RPMI7951 (cell line): ENCODE data around the gene LAMTOR1. TPM values are rescaled to one million over a fixed set of nuclear protein-coding genes. Genes with fewer than 3 reads are reported as not detected.
A peak's percentile ranks its signal among the peaks of the same experiment; 100 is the strongest.

ENCODE experiments used
- DNase-seq: peaks from one replicate; pipeline ENCODE4 v3.0.0-alpha.2; 2012; ENCODE audit warnings: low read depth
- total RNA-seq: library from RNA; depleted of rRNA; stranded (reverse); fragments of >200 nt; shearing (Covaris generic); gene quantifications from 2 replicates; pipeline ENCODE4 v1.2.3, GENCODE V29; 2014

The LAMTOR1 gene
- total RNA-seq, 1 experiment from 2014 or later: 97.3 TPM

DNA sequence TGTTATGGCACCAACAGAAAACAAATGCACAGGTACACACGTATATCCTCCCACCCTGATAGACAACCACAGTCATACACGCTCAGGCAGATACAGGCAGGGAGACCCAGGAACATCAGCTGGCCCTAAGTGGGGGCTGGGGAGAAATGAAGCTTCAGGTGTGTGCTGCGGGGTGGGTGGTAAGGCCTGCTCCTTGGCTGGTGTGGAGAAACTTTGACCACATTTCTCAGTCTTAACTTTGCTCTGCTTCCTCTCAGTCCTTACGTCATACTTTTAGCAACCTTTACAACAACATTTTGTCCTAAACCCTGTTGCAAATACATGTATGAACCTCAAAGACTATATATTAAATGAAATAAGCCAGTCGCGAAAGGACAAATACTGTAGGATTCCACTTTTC, 16.1 kb upstream of the LAMTOR1 start:
- DNase-seq: no peak

DNA sequence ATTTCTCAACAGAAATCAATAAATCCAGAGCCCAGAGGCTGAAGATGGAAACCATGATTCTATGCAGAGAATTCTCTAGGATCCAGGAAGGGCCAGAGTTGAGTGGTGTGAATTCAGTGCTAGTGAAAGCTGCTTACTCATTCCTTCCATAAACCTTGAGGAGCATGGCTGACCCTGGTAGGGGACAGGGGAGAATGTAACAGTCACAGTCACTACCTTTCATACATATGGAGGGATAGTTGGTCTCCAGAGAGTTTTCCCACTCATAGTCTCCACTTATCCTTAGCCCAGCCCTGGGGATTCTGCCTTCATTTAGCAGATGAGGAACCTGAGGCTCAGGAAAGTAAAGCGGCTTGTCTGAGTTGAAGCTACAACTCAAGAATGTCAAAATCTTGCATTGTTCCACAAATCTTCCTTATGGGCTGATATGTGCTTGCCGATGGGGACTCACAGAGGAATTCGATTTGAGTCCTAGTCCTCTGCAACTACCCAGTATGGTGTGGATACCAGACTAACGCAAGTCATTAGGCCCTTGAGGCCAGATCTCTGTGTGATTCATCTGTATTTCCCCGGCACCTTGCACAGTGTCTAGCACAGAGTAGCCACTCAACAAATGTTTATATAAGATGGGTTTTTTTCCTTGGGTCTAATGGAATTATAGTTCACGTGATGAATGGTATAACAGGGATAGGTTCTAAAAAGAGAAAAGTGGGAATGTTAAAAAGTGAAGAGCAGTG, 13.1 kb upstream of the LAMTOR1 start:
- DNase-seq: no peak

DNA sequence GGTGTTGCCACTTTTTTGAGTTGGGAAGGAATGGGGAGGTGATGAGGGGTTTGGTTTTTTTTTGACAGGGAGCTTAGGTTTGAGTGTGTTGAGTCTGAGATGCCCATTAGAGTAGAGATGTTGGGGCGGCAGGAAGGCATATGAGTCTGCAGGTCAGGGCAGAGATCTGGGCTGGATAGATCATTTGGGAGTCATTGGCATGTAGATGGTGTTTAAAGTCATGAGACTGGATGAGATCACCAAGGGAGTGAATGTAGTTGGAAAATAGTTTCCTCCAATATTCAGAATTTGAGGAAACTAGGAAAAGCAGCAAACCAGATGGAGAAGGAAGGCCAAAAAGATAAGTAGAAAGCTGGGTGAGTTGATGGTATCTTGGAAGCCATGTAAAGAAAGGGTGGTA, 11.5 kb upstream of the LAMTOR1 start:
- DNase-seq: no peak

DNA sequence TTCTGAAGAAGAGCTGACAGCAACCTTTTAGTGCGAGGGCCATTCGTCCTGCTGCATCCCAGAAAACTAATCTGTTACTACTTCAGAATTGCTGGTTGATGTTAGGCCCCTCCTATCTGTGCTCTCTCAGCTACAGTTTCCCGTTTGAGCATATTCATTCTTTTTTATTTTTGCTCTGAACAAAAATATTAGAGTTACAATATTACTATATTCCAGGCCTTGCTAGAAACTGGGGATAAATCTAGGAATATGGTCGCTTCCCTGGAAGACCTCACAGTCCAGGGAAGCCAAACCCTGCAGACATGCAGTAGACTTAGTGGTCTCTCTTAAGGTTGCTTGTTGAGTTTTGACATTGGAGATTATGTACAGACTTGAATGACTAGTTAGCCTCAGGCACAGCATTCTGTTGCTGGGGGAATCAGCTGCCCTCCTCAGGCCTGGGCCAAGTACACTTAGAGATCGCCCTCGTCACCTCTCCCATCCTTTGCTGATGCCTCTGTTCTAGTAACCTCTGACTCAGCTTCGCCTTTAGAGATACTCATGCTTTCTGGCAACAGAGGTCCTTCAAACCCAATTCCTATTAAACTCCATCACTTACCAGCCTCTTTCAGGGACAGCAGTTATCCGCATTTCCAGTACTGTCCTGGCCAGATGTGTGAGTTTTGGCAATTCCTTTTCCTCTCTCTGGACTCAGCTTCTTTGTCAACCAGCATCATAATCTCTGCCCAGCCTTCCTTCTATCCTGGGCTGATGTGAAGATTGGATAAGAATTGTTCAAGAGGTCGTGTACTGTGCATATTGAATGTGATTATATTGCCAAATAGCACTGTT, 10.1 kb upstream of the LAMTOR1 start:
- peak; percentile 78 for DNase-seq

DNA sequence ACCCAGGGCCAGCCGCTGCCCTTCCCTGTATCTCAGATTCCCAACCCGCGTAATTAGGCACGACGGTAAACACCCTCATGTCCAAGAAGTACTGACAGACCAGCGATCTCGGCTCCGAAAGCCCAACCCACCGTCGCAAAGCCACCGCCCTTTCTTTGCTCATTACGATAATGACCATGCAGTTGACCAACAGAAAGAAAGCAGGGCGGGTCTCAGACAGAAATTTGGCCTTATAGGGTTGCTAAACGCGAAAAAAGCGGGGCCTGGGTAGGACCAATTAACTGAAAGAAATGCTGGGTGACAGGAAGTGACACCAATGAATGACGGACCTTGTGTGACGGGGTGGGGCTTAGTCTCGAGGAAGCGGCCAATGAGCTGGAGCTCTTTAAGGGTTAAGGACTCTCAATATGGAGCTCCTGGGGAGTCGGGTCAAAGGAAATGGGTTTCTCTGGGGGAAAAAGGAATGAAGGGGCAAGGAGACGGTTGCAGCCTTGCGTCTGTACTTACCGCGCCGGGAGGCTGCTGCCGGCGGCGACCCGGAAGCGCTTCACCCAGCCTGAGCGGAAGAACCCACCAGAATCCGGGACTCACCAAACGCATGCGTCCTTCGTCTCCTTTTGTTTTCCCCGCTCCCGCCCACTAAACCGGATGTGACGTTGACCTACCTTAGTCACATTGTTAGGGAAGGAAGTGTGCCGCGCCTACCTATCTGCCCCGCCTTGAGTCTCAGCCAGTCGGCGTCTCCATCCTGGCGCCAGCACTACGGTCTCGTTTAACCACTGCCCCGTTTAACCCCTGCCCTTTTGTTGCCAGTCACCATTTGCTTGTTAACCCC, 9.3 kb upstream of the LAMTOR1 start, which contains the start of gene ANAPC15:
ANAPC15 (minus strand) TSS at position 553 of the 835 bp plus-strand sequence. CDS start 1,419 bp downstream, outside the sequence.
- DNase-seq: peak; percentile 100

DNA sequence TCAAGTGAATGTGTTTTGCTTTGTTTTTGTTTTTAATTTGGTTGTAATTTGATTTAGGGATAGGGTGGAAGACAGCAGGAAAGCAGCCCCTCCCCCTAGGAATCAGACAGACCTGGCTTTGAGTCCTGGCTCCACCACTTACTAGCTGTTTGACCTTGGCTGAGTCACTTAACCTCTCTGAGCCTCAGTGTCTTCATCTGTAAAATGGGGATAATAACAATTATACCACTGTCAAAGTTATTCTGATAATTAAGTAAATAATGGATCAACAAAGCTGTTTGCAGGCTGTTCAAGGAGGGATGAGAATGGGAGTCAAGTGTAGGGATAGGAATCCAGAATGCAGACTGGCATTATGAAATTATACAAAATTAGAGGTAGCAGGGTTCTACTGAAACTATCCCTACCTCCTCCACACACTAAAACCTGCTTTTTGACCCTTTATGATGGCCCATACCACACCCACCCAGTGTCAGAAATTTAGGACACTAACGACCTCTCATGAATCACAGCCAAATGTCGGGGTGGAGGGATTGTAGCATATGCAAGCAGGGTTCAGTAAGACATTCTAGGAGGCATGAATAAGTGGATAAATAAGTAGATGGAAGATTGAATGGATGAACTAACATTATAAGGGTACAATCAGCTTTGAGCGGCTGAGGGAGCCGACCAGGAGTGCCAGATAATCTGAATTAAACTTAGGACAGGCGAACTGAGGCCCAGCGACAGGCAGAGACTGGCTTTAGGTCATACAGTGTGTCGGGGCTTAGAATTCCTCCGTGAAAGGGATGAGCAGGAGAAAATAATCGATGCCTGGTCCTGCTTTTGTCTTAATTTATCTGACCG, 8.4 kb upstream of the LAMTOR1 start:
- DNase-seq: no peak

DNA sequence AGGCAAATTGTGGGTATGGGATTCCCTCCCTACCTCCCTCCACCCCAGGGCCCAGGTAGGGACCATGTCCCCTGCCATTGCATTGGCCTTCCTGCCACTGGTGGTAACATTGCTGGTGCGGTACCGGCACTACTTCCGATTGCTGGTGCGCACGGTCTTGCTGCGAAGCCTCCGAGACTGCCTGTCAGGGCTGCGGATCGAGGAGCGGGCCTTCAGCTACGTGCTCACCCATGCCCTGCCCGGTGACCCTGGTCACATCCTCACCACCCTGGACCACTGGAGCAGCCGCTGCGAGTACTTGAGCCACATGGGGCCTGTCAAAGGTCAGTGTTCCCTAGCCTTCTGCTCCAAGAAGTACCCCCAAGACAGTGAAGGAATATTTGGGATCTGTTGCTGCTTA, 2.8 kb upstream of the LAMTOR1 start, which contains the start of gene TOMT:
TOMT (plus strand) TSS at position 37 of the 400 bp plus-strand sequence; CDS start at position 65, 28 bp downstream.
- DNase-seq: no peak

GRCh38 chr11:72103754-72104167, 664 bp upstream of the LAMTOR1 start:
- DNase-seq: no peak

DNA sequence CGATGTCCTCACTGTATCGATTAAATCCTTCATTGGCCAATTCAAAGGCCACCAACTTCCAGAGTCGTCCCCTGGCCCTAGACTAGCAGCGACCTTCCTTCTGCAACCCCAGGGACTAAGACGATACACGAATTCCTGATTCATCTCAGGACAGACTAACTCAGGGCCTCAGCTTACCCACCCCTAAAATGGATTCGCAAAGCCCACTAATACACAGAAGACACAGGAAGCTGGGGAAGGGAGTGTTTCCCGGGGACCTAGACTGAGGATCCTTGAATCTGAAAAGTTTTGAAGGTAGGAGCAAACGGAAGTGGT, 509 bp downstream of the LAMTOR1 start:
- no peak for DNase-seq

GRCh38 chr11:72102162-72102561, 935 bp downstream of the LAMTOR1 start:
- DNase-seq: no peak

DNA sequence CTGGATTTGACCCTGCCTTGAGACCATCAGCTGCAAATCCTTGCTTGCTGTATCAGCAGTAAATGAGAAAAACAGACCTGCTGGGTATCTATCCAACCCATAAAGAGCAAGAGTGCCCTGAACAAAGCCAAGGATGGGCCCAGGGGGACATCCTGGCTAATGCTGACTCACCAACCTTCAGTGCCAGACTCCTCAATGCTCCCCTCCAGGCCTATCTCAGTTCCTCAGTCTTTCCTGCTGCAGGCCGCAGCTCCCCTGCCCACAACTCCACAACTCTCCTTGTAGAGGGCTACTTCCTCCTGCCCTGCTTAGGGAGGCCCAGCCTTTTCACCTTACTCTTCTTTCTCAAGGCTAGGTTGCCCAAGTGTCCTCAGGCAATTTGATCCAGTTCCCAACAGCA, 2.6 kb downstream of the LAMTOR1 start:
- DNase-seq: peak; percentile 36

DNA sequence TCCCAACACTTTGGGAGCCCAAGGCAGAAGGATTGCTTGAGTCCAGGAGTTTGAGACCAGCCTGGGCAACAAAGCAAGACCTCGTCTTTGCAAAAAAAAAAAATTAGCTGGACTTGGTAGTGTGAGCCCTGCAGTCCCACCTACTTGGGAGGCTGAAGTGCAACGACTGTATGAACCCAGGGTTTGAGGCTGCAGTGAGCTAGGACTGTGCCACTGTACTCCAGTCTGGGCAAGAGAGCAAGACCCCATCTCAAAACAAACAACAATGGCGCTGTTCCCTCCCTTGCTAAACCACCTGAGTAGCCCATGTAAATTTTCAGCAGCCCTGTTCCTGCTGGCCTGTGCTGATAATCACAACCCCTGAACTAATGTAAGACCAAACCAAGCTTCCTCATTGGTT, 3.1 kb downstream of the LAMTOR1 start:
- DNase-seq: no peak

DNA sequence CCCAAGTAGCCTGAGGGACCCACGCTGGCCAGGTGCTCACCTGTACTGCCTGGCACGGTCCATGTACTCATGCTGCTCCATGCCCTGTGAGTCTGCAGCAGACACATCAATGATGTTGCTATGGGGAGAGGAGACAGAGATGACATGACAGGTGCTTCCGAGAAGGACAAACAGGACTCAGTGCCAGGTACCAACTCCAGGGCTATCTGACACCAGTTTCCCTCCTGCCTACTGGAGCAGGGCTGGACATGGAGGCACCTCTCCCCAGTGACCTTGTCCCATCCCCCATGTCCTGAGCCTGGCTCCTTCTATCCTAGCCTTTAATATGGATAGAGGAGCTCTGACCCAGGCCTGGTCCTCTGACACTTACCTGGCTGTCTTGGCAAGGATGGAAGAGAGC, 4.4 kb downstream of the LAMTOR1 start:
- no peak for DNase-seq

DNA sequence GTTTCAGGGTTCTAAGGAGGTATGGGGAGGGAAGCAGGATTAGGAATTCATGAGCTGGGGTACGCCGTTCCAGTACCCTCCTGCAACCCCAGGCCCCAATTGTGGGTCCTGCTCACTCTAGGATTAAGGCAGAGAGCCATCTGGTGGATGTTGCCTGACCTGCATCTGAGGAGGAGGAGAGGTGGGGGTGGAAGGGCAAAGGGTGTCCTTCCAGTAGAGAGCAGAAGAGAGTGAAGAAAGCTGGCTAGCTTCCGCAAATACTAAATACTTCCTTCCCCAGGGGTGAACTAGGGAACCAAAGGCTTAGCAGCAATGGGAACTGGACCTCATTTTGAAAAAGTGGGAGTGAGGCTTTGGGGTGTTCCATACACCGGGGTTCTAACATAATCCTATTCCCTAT, 11.8 kb downstream of the LAMTOR1 start:
- peak; percentile 41 for DNase-seq

- no peak for DNase-seq
These were observed 14.9 kb downstream of the LAMTOR1 start for GRCh38 chr11:72088076-72088808.

DNA sequence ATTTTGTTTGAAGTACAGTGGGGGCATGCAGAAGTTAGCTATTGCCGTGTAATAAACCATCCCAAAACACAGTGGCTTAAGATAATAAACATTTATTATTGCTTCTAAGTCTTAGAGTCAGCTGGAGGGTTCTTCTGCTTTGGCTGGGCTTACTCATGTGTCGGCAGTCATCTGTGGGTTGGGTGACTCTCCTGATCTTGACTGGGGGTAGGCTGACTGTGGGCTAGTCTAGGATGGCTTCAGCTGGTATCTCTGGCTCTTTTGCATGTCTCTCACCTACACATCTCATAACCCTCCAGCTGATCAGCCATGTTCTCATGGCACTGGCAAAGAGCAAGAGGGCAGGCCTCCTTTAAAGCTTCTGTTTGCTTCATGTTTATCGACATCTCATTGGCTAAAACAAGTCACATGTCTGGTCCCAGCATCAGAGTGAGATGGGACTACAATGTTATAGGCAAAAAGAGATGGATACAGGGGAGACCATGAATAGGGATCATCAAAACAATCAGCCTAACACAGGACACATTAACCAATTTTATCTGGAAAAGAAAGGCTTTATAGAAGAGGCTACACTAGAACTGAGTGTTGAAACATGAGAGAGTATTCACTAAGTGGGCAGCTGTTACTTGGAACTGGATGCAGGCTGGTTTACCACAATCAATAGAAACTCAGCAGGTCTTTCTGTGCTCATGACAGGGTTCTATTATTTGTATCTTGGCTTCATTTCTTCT, 17.3 kb downstream of the LAMTOR1 start:
- no peak for DNase-seq

- no peak for DNase-seq
These were observed 18.1 kb downstream of the LAMTOR1 start for GRCh38 chr11:72084965-72085364.

GRCh38 chr11:72084076-72084475, 19.0 kb downstream of the LAMTOR1 start:
- no peak for DNase-seq

- no peak for DNase-seq
These were observed 19.7 kb downstream of the LAMTOR1 start for GRCh38 chr11:72083414-72083813.
